ENCODE measurements around the gene PTTG1IP.

PTTG1IP gene

GRCh38 chr21:44919111-44919912 lies 45.8 kb upstream of the PTTG1IP start:
- Mint-ChIP-seq H3K27me3 (ENCODE audit: low read depth, poor library complexity) (peaks cover 100% of the 10 kb centered on the region), H3K36me3 (ENCODE audit: low read depth) (no peaks in the 10 kb centered on the region), H3K9me3 (peaks cover 15% of the 10 kb centered on the region), H3K27ac (no peak overlapping the region), H3K4me3 (no peak overlapping the region), H3K4me1 (peaks cover 39% of the 10 kb centered on the region)
- TF ChIP-seq CTCF (IDR thresholded peaks at IDR 0.05), result no peak
- no peak for DNase-seq

- no peak for DNase-seq
- Mint-ChIP-seq H3K27me3 (ENCODE audit: low read depth, poor library complexity) (peaks cover 96% of the 10 kb centered on the region), H3K36me3 (ENCODE audit: low read depth) (no peaks in the 10 kb centered on the region), H3K4me1 (peaks cover 41% of the 10 kb centered on the region), H3K4me3 (peak overlapping the region; percentile 62), H3K9me3 (peaks cover 8% of the 10 kb centered on the region), H3K27ac (no peak overlapping the region)
- no peak for TF ChIP-seq CTCF (IDR thresholded peaks at IDR 0.05)
Measured at GRCh38 chr21:44918581-44919033, 45.1 kb upstream of the PTTG1IP start.

- peaks cover 41% of the 10 kb centered on the region for H3K4me1 Mint-ChIP-seq
- no peak for DNase-seq
- H3K36me3 Mint-ChIP-seq (ENCODE audit: low read depth), result no peaks in the 10 kb centered on the region
- no peak for TF ChIP-seq CTCF (IDR thresholded peaks at IDR 0.05)
- no peak overlapping the region for H3K4me3 Mint-ChIP-seq
- peaks cover 3% of the 10 kb centered on the region for H3K9me3 Mint-ChIP-seq
- no peak overlapping the region for H3K27ac Mint-ChIP-seq
- H3K27me3 Mint-ChIP-seq (ENCODE audit: low read depth, poor library complexity), result peaks cover 91% of the 10 kb centered on the region
Measured at GRCh38 chr21:44918107-44918470, 44.6 kb upstream of the PTTG1IP start.

- DNase-seq, result no peak
- TF ChIP-seq CTCF (IDR thresholded peaks at IDR 0.05), result no peak
- H3K9me3 Mint-ChIP-seq, result no peaks in the 10 kb centered on the region
- H3K27me3 Mint-ChIP-seq (ENCODE audit: low read depth, poor library complexity), result peaks cover 86% of the 10 kb centered on the region
- H3K27ac Mint-ChIP-seq, result no peak overlapping the region
- H3K4me1 Mint-ChIP-seq, result peaks cover 41% of the 10 kb centered on the region
- H3K4me3 Mint-ChIP-seq, result no peak overlapping the region
- no peaks in the 10 kb centered on the region for H3K36me3 Mint-ChIP-seq (ENCODE audit: low read depth)
Measured at GRCh38 chr21:44917446-44918106, 44.1 kb upstream of the PTTG1IP start.

GRCh38 chr21:44916965-44917364 lies 43.5 kb upstream of the PTTG1IP start:
- H3K4me1 Mint-ChIP-seq, result peaks cover 41% of the 10 kb centered on the region
- no peaks in the 10 kb centered on the region for H3K36me3 Mint-ChIP-seq (ENCODE audit: low read depth)
- H3K9me3 Mint-ChIP-seq, result no peaks in the 10 kb centered on the region
- H3K4me3 Mint-ChIP-seq, result no peak overlapping the region
- H3K27ac Mint-ChIP-seq, result no peak overlapping the region
- TF ChIP-seq CTCF (IDR thresholded peaks at IDR 0.05), result no peak
- H3K27me3 Mint-ChIP-seq (ENCODE audit: low read depth, poor library complexity), result peaks cover 80% of the 10 kb centered on the region
- no peak for DNase-seq

All from nephron progenitor cell (in vitro differentiated cells).